ENCODE data around the gene CDHR5.
A peak's percentile ranks its signal among the peaks of the same experiment; 100 is the strongest.

CDHR5 gene

DNA sequence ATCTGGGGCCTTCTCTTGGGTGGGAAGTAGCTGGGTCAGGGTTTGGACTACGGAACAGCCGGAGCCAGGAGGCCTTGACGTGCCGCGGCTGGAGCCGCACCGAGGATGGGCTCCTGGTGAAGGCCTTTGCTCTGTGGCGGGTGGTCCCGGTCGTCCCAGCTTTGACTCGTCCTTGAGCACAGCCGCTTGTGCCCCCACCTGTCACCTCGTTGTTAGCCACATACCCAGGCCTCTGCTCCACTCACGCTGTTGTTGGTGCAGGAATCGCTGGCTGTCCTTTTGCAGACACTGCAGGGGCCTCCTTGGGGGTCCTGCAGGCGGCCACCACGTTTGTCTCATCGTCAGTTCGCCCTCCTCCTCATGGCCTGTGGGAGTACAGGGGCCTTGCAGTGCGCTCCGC, 31.4 kb downstream of the CDHR5 start:
- H3K36me3 ChIP-seq (replicated peaks in 1 of 2; ENCODE audit: control insufficient read depth in 2 of 2, insufficient read depth in 2 of 2, low read length in 2 of 2): peaks cover 61 to 97% of the 10 kb centered on the region in 2 donors
- no peak overlapping the region for H2BK12ac ChIP-seq (ENCODE audit: low read length)
- H3K79me1 ChIP-seq (ENCODE audit: low read depth, low read length): peaks cover 4% of the 10 kb centered on the region
- H2AFZ ChIP-seq (ENCODE audit: low read length): no peak overlapping the region
- no peaks in the 10 kb centered on the region for H3K4me1 ChIP-seq (ENCODE audit: control insufficient read depth in 2 of 2, insufficient read depth in 1 of 2, low read depth in 1 of 2, low read length in 2 of 2)
- no peak overlapping the region for H3K9ac ChIP-seq (ENCODE audit: low read depth, low read length, poor library complexity)
- no peak overlapping the region for H3K18ac ChIP-seq (ENCODE audit: low read length)
- H3K27me3 ChIP-seq (ENCODE audit: control insufficient read depth in 3 of 3, insufficient read depth in 3 of 3, low read depth in 1 of 3, low read length in 3 of 3): no peaks in the 10 kb centered on the region
- no peak overlapping the region for H2AK5ac ChIP-seq (ENCODE audit: low read depth, low read length)
- H2BK5ac ChIP-seq (ENCODE audit: low read length): no peak overlapping the region
- no peaks in the 10 kb centered on the region for H3K9me3 ChIP-seq (replicated peaks in 1 of 2; ENCODE audit: control insufficient read depth in 2 of 2, insufficient read depth in 1 of 2, low read depth in 1 of 2, low read length in 2 of 2)
- H3K4me3 ChIP-seq (ENCODE audit: low read length in 2 of 2): no peak overlapping the region
- no peak overlapping the region for H4K8ac ChIP-seq (ENCODE audit: low read depth, low read length)
- H3K27ac ChIP-seq (replicated peaks; ENCODE audit: low read length): no peak overlapping the region
- H3K14ac ChIP-seq (ENCODE audit: low read length): no peak overlapping the region
- H3K4ac ChIP-seq (ENCODE audit: low read length): no peak overlapping the region
- H4K91ac ChIP-seq (ENCODE audit: low read depth, low read length, poor library complexity): no peak overlapping the region
- no peak for DNase-seq (ENCODE audit: low spot score)
- no peak overlapping the region for H2BK120ac ChIP-seq (ENCODE audit: low read depth, low read length)
- WGBS, 2 donors (ENCODE audit: extremely low coverage in 2 of 2, insufficient read length in 2 of 2, insufficient replicate concordance in 1 of 2): no CpG with 5 or more reads among the region's 21 CpGs
- H3K23ac ChIP-seq (ENCODE audit: low read depth, low read length, poor library complexity): no peak overlapping the region
- H2BK15ac ChIP-seq (ENCODE audit: low read length): no peak overlapping the region
- H3K4me2 ChIP-seq (ENCODE audit: insufficient read depth, low read length, poor library complexity, severe bottlenecking): no peak overlapping the region

DNA sequence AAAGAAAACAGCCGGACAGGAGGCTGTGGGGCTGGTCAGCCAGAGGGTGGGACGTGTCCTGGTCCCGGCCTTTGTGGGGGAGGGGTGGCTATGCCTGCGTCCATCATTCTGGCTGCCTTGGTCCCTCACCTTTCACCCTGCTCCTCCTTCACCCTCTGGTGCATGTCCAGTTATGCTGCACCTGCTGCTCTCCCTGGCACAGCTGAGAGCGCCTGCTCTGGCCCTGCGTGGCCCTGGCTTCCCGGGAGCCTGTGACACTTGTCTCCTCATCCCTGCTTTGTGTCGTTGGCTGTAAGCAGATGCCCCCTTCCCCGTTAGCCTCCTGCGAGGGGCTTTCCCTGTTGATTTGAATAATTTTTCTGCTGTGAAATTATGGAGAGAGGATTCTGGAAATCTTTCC, 31.8 kb downstream of the CDHR5 start:
- Histone ChIP-seq H3K4me2 (ENCODE audit: insufficient read depth, low read length, poor library complexity, severe bottlenecking) (no peak overlapping the region), H3K27ac (replicated peaks; ENCODE audit: low read length) (no peak overlapping the region), H2BK120ac (ENCODE audit: low read depth, low read length) (no peak overlapping the region), H4K91ac (ENCODE audit: low read depth, low read length, poor library complexity) (no peak overlapping the region), H3K9ac (ENCODE audit: low read depth, low read length, poor library complexity) (no peak overlapping the region), H2AK5ac (ENCODE audit: low read depth, low read length) (no peak overlapping the region), H3K79me1 (ENCODE audit: low read depth, low read length) (peaks cover 2% of the 10 kb centered on the region), H3K36me3 (replicated peaks in 1 of 2; ENCODE audit: control insufficient read depth in 2 of 2, insufficient read depth in 2 of 2, low read length in 2 of 2) (peaks cover 59 to 97% of the 10 kb centered on the region in 2 donors), H4K8ac (ENCODE audit: low read depth, low read length) (no peak overlapping the region), H3K4ac (ENCODE audit: low read length) (no peak overlapping the region), H2BK15ac (ENCODE audit: low read length) (no peak overlapping the region), H3K18ac (ENCODE audit: low read length) (no peak overlapping the region), H3K27me3 (ENCODE audit: control insufficient read depth in 3 of 3, insufficient read depth in 3 of 3, low read depth in 1 of 3, low read length in 3 of 3) (no peaks in the 10 kb centered on the region), H3K9me3 (replicated peaks in 1 of 2; ENCODE audit: control insufficient read depth in 2 of 2, insufficient read depth in 1 of 2, low read depth in 1 of 2, low read length in 2 of 2) (no peaks in the 10 kb centered on the region), H3K4me1 (ENCODE audit: control insufficient read depth in 2 of 2, insufficient read depth in 1 of 2, low read depth in 1 of 2, low read length in 2 of 2) (no peaks in the 10 kb centered on the region), H2BK12ac (ENCODE audit: low read length) (no peak overlapping the region), H2AFZ (ENCODE audit: low read length) (no peak overlapping the region), H2BK5ac (ENCODE audit: low read length) (no peak overlapping the region), H3K4me3 (ENCODE audit: low read length in 2 of 2) (no peak overlapping the region), H3K14ac (ENCODE audit: low read length) (no peak overlapping the region), H3K23ac (ENCODE audit: low read depth, low read length, poor library complexity) (no peak overlapping the region)
- WGBS, 2 donors (ENCODE audit: extremely low coverage in 2 of 2, insufficient read length in 2 of 2, insufficient replicate concordance in 1 of 2): no CpG with 5 or more reads among the region's 10 CpGs
- DNase-seq (ENCODE audit: low spot score): no peak

DNA sequence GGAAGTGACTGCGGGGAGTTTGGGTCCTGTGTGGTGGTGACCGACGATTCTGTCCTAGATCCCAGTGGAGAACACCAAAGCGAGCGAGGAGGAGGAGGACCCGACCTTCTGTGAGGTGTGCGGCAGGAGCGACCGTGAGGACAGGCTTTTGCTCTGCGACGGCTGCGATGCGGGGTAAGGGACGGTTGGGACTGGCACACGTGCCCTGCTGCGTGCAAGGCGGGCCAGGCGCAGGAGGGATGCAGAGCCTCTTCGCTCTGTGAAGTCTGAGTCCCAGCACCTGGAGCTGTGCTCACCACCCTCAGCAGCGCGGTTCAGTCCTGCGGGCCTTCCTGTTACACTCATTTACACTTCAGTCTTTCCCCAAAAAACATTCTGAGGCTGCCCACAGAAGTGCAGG, 32.3 kb downstream of the CDHR5 start:
- Histone ChIP-seq H2AK5ac (ENCODE audit: low read depth, low read length) (no peak overlapping the region), H3K23ac (ENCODE audit: low read depth, low read length, poor library complexity) (peak overlapping the region; percentile 17), H3K14ac (ENCODE audit: low read length) (no peak overlapping the region), H4K8ac (ENCODE audit: low read depth, low read length) (no peak overlapping the region), H3K27me3 (ENCODE audit: control insufficient read depth in 3 of 3, insufficient read depth in 3 of 3, low read depth in 1 of 3, low read length in 3 of 3) (no peaks in the 10 kb centered on the region), H3K4me1 (ENCODE audit: control insufficient read depth in 2 of 2, insufficient read depth in 1 of 2, low read depth in 1 of 2, low read length in 2 of 2) (no peaks in the 10 kb centered on the region), H3K4me3 (ENCODE audit: low read length in 2 of 2) (peak overlapping the region in 1 of 2 donors; percentile 53), H3K9ac (ENCODE audit: low read depth, low read length, poor library complexity) (no peak overlapping the region), H2BK5ac (ENCODE audit: low read length) (no peak overlapping the region), H3K18ac (ENCODE audit: low read length) (no peak overlapping the region), H3K9me3 (replicated peaks in 1 of 2; ENCODE audit: control insufficient read depth in 2 of 2, insufficient read depth in 1 of 2, low read depth in 1 of 2, low read length in 2 of 2) (no peaks in the 10 kb centered on the region), H4K91ac (ENCODE audit: low read depth, low read length, poor library complexity) (no peak overlapping the region), H3K27ac (replicated peaks; ENCODE audit: low read length) (no peak overlapping the region), H3K79me1 (ENCODE audit: low read depth, low read length) (peaks cover 2% of the 10 kb centered on the region), H2BK15ac (ENCODE audit: low read length) (no peak overlapping the region), H2AFZ (ENCODE audit: low read length) (no peak overlapping the region), H2BK12ac (ENCODE audit: low read length) (no peak overlapping the region), H2BK120ac (ENCODE audit: low read depth, low read length) (no peak overlapping the region), H3K4ac (ENCODE audit: low read length) (no peak overlapping the region), H3K4me2 (ENCODE audit: insufficient read depth, low read length, poor library complexity, severe bottlenecking) (no peak overlapping the region), H3K36me3 (replicated peaks in 1 of 2; ENCODE audit: control insufficient read depth in 2 of 2, insufficient read depth in 2 of 2, low read length in 2 of 2) (peaks cover 60 to 97% of the 10 kb centered on the region in 2 donors)
- no peak for DNase-seq (ENCODE audit: low spot score)
- no CpG with 5 or more reads among the region's 22 CpGs for WGBS, 2 donors (ENCODE audit: extremely low coverage in 2 of 2, insufficient read length in 2 of 2, insufficient replicate concordance in 1 of 2)

DNA sequence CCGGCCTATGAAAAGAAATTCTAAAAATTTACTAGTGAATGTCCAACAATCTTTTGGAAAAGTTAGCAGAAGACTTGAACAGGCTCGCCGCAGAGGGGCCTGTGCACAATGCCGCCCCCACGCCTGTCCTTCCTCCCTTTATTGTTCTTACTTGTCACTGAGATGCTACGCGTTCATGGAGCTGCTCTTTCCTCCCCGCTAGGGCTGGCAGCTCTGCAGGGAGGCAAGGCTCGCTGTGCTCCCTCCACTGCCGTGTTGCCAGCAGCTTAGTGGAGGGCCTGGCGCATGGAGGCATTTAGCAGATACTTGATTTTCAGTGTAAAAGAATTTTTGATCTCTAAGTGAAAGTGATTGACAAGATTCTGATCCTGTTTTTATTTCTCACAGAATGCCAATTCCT, 33.8 kb downstream of the CDHR5 start:
- Histone ChIP-seq H2BK12ac (ENCODE audit: low read length) (no peak overlapping the region), H2BK120ac (ENCODE audit: low read depth, low read length) (no peak overlapping the region), H3K9ac (ENCODE audit: low read depth, low read length, poor library complexity) (no peak overlapping the region), H2BK15ac (ENCODE audit: low read length) (no peak overlapping the region), H3K4me3 (ENCODE audit: low read length in 2 of 2) (no peak overlapping the region), H2BK5ac (ENCODE audit: low read length) (no peak overlapping the region), H3K4me2 (ENCODE audit: insufficient read depth, low read length, poor library complexity, severe bottlenecking) (no peak overlapping the region), H2AK5ac (ENCODE audit: low read depth, low read length) (no peak overlapping the region), H3K4me1 (ENCODE audit: control insufficient read depth in 2 of 2, insufficient read depth in 1 of 2, low read depth in 1 of 2, low read length in 2 of 2) (no peaks in the 10 kb centered on the region), H3K27ac (replicated peaks; ENCODE audit: low read length) (no peak overlapping the region), H3K36me3 (replicated peaks in 1 of 2; ENCODE audit: control insufficient read depth in 2 of 2, insufficient read depth in 2 of 2, low read length in 2 of 2) (peaks cover 62 to 97% of the 10 kb centered on the region in 2 donors), H4K91ac (ENCODE audit: low read depth, low read length, poor library complexity) (no peak overlapping the region), H3K18ac (ENCODE audit: low read length) (no peak overlapping the region), H3K27me3 (ENCODE audit: control insufficient read depth in 3 of 3, insufficient read depth in 3 of 3, low read depth in 1 of 3, low read length in 3 of 3) (no peaks in the 10 kb centered on the region), H3K9me3 (replicated peaks in 1 of 2; ENCODE audit: control insufficient read depth in 2 of 2, insufficient read depth in 1 of 2, low read depth in 1 of 2, low read length in 2 of 2) (no peaks in the 10 kb centered on the region), H3K4ac (ENCODE audit: low read length) (no peak overlapping the region), H3K14ac (ENCODE audit: low read length) (no peak overlapping the region), H4K8ac (ENCODE audit: low read depth, low read length) (no peak overlapping the region), H2AFZ (ENCODE audit: low read length) (no peak overlapping the region), H3K23ac (ENCODE audit: low read depth, low read length, poor library complexity) (no peak overlapping the region), H3K79me1 (ENCODE audit: low read depth, low read length) (peaks cover 2% of the 10 kb centered on the region)
- no CpG with 5 or more reads among the region's 11 CpGs for WGBS, 2 donors (ENCODE audit: extremely low coverage in 2 of 2, insufficient read length in 2 of 2, insufficient replicate concordance in 1 of 2)
- no peak for DNase-seq (ENCODE audit: low spot score)

All from neuronal stem cell (in vitro differentiated cells).